Testis (tissue), 3 donors: ENCODE results near the gene DDAH2. TPM values are rescaled to one million over a fixed set of nuclear protein-coding genes. Genes with fewer than 3 reads are reported as not detected.

ENCODE experiments used
- DNase-seq: peaks from one replicate; pipeline ENCODE4 v3.0.0-alpha.2; 2019
- H3K27ac ChIP-seq, 2 donors: fragments of 200-600 bp; sonication (generic); one replicate each; pipeline ENCODE4 v1.5.1; 2019
- H3K27me3 ChIP-seq: fragments of 200-600 bp; sonication (generic); one replicate; pipeline ENCODE4 v1.5.1; 2019
- H3K36me3 ChIP-seq: fragments of 200-600 bp; sonication (generic); one replicate; pipeline ENCODE4 v1.5.1; 2017; ENCODE audit warnings: low read depth; ENCODE audit errors: missing control alignments
- H3K4me1 ChIP-seq: fragments of 200-600 bp; sonication (generic); one replicate; pipeline ENCODE4 v1.5.1; 2019
- H3K4me3 ChIP-seq, 2 donors: fragments of 200-600 bp; sonication (generic); one replicate each; pipeline ENCODE4 v1.5.1; 2017 to 2019
- H3K9me3 ChIP-seq: fragments of 200-600 bp; sonication (generic); one replicate; pipeline ENCODE4 v1.5.1; 2017
- CTCF ChIP-seq, 3 experiments: fragments of 450-650 bp in 2 of 3; fragments of 200-600 bp in 1 of 3; sonication (generic) in 1 of 3; IDR thresholded peaks; one replicate each; pipeline ENCODE4 v1.5.1; 2016 to 2019; ENCODE audit warnings: antibody characterized with exemption in 3 of 3, mild to moderate bottlenecking in 2 of 3, moderate library complexity in 1 of 3
- POLR2A ChIP-seq: fragments of 450-650 bp; IDR thresholded peaks from one replicate; pipeline ENCODE4 v1.6.1; 2017; ENCODE audit warnings: antibody characterized with exemption, mild to moderate bottlenecking, moderate library complexity
- WGBS, 2 donors: methylation state at CpG; one replicate each; pipeline ENCODE4 v1.1.5; 2018; 5-methylcytosine and 5-hydroxymethylcytosine counted together
- intact Hi-C: fragments of 100-400 bp; cut with DNase I; formaldehyde crosslinking; loops from one replicate; pipeline ENCODE4 v1.15.1; 2023; ENCODE audit warnings: low total_unique reads
- polyA plus RNA-seq: library from polyadenylated mRNA; stranded (reverse); fragments of 350-450 nt; fragmentation: Illumina TruSeq; extraction: RNeasy Lipid Tissue Mini Kit (QIAGEN cat#74804); gene quantifications from one replicate; pipeline ENCODE4 v1.2.3, GENCODE V29; 2014; ENCODE audit warnings: low read depth, low replicate concordance; ENCODE audit not compliant: insufficient read depth
- total RNA-seq, 2 donors: library from RNA; depleted of rRNA; stranded (reverse); fragments of >200 nt; gene quantifications; one replicate each; pipeline ENCODE4 v1.2.3, GENCODE V29; 2016

DDAH2 gene
- total and polyA plus RNA-seq, 3 donors from 2014 or later = 19.6 to 50.8 (median 38.0) TPM

GRCh38 chr6:31723245-31723979 lies 5.7 kb downstream of the DDAH2 start, which contains the start of gene MPIG6B:
Gene MPIG6B (plus strand): TSS chr6:31723373. CDS start chr6:31723384, 11 bp downstream.
- Histone ChIP-seq H3K9me3 (no peaks in the 10 kb centered on the region), H3K27ac (no peak within 1 kb of the TSS), H3K4me1 (peaks cover 6% of the 10 kb centered on the region), H3K36me3 (no peaks in the 10 kb centered on the region), H3K4me3 (no peak within 1 kb of the TSS), H3K27me3 (no peaks in the 10 kb centered on the region)
- 29 to 59% methylated on average over 26 to 46 of the region's 46 CpGs for WGBS, 2 donors
- no peak for DNase-seq
- intact Hi-C loops = no loop called here
- TF ChIP-seq POLR2A (no peak), CTCF (IDR thresholded peaks at IDR 0.05) (no peak)

GRCh38 chr6:31722173-31722572 lies 6.9 kb downstream of the DDAH2 start:
- H3K27me3 ChIP-seq = no peaks in the 10 kb centered on the region
- WGBS, 2 donors = 97 to 100% methylated on average over 3 of the region's 3 CpGs
- no peak overlapping the region for H3K27ac ChIP-seq
- H3K4me1 ChIP-seq = no peaks in the 10 kb centered on the region
- no peaks in the 10 kb centered on the region for H3K9me3 ChIP-seq
- no peak for DNase-seq
- no peak for TF ChIP-seq POLR2A
- TF ChIP-seq CTCF (IDR thresholded peaks at IDR 0.05) = no peak
- H3K36me3 ChIP-seq = no peaks in the 10 kb centered on the region
- intact Hi-C loops = no loop called here
- H3K4me3 ChIP-seq = no peak overlapping the region

GRCh38 chr6:31721351-31722020 lies 7.6 kb downstream of the DDAH2 start, which contains the start of gene LY6G6C:
Gene LY6G6C (minus strand): TSS chr6:31721746. CDS start chr6:31721679, 67 bp downstream.
- Histone ChIP-seq H3K27ac (no peak within 1 kb of the TSS), H3K27me3 (no peaks in the 10 kb centered on the region), H3K4me1 (no peaks in the 10 kb centered on the region), H3K36me3 (no peaks in the 10 kb centered on the region), H3K4me3 (no peak within 1 kb of the TSS), H3K9me3 (no peaks in the 10 kb centered on the region)
- WGBS, 2 donors = 89 to 91% methylated on average over 4 of the region's 4 CpGs
- no peak for DNase-seq
- no peak for TF ChIP-seq POLR2A
- TF ChIP-seq CTCF (IDR thresholded peaks at IDR 0.05) = no peak
- intact Hi-C loops = no loop called here

GRCh38 chr6:31720196-31720770 lies 8.8 kb downstream of the DDAH2 start:
- Histone ChIP-seq H3K27me3 (no peaks in the 10 kb centered on the region), H3K9me3 (no peaks in the 10 kb centered on the region), H3K4me1 (peaks cover 3% of the 10 kb centered on the region), H3K27ac (no peak overlapping the region), H3K36me3 (no peaks in the 10 kb centered on the region), H3K4me3 (no peak overlapping the region)
- DNase-seq = no peak
- intact Hi-C loops = no loop called here
- TF ChIP-seq CTCF (IDR thresholded peaks at IDR 0.05) (no peak), POLR2A (no peak)
- WGBS, 2 donors = 85 to 93% methylated on average over 5 of the region's 5 CpGs
